ENCODE measurements around the gene ZDHHC13. TPM values are rescaled to one million over a fixed set of nuclear protein-coding genes. Genes with fewer than 3 reads are reported as not detected.

Gene ZDHHC13
- polyA plus RNA-seq, 1 of the 3 experiments (the other 2 are of a cell fraction), result 8.2 TPM

DNA sequence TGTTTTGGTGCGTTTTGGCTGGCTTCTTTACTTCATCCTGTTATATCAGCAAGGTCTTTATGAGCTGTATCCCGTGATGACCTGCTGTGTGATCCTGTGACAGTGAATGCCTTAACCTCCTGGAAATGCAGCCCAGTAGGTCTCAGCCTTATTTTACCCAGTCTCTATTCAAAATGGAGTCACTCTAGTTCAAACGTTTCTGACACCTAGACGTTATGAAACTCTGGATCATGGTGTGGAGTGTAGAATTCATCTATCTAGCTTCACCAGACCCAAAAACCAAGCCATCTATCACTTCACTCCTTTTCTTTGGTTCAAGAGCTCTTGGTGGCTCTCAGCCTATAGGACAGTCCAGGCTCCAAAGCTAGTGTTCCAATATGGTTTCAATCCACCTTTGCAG lies 28.2 kb upstream of the ZDHHC13 start:
- Histone ChIP-seq H3K4me3 (ENCODE audit: low read depth in 2 of 2, low read length in 1 of 2) (no peak overlapping the region), H3K9me2 (no peaks in the 10 kb centered on the region), H3K9me3 (no peaks in the 10 kb centered on the region), H3K27ac (ENCODE audit: low read depth in 2 of 2, low read length in 1 of 2) (no peak overlapping the region), H3F3A (replicated peaks; ENCODE audit: insufficient read depth) (no peaks in the 10 kb centered on the region), H3K4me1 (ENCODE audit: control insufficient read depth in 1 of 2, insufficient read depth in 2 of 2, low read depth in 1 of 2, low read length in 1 of 2) (no peaks in the 10 kb centered on the region), H3K36me3 (replicated peaks in 1 of 2; ENCODE audit: control insufficient read depth in 1 of 2, insufficient read depth in 2 of 2, low read length in 1 of 2) (no peaks in the 10 kb centered on the region), H3K4me2 (no peak overlapping the region), H3K9ac (no peak overlapping the region), H3K79me2 (ENCODE audit: insufficient read depth) (no peaks in the 10 kb centered on the region), H4K20me1 (ENCODE audit: insufficient read depth) (no peaks in the 10 kb centered on the region), H3K27me3 (ENCODE audit: insufficient read depth) (no peaks in the 10 kb centered on the region), H2AFZ (ENCODE audit: low read depth) (no peak overlapping the region)
- no peak for DNase-seq
- ChIA-PET CTCF (interaction anchor here (0.6 to 4.8 kb wide), 3 partner anchors 12 to 155 kb away, joined by 3 to 35 read pairs (median 6); no protein-coding TSS in a partner anchor), POLR2A (no interaction called here)
- TF ChIP-seq POLR2AphosphoS5 (IDR thresholded peaks at IDR 0.05; ENCODE audit: low read depth, low read length), result no peak
- no peak for TF ChIP-seq JUND (IDR thresholded peaks at IDR 0.05)
- no peak for TF ChIP-seq EZH2phosphoT487 (IDR thresholded peaks at IDR 0.05; ENCODE audit: borderline replicate concordance, low read depth)
- TF ChIP-seq, protein P1, sequence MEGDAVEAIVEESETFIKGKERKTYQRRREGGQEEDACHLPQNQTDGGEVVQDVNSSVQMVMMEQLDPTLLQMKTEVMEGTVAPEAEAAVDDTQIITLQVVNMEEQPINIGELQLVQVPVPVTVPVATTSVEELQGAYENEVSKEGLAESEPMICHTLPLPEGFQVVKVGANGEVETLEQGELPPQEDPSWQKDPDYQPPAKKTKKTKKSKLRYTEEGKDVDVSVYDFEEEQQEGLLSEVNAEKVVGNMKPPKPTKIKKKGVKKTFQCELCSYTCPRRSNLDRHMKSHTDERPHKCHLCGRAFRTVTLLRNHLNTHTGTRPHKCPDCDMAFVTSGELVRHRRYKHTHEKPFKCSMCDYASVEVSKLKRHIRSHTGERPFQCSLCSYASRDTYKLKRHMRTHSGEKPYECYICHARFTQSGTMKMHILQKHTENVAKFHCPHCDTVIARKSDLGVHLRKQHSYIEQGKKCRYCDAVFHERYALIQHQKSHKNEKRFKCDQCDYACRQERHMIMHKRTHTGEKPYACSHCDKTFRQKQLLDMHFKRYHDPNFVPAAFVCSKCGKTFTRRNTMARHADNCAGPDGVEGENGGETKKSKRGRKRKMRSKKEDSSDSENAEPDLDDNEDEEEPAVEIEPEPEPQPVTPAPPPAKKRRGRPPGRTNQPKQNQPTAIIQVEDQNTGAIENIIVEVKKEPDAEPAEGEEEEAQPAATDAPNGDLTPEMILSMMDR (IDR thresholded peaks at IDR 0.05), result no peak
- no peak for TF ChIP-seq RXRA (IDR thresholded peaks at IDR 0.05; ENCODE audit: borderline replicate concordance, low read depth)
- TF ChIP-seq USF2 (IDR thresholded peaks at IDR 0.05; ENCODE audit: borderline replicate concordance, low read depth, low read length), result no peak
- TF ChIP-seq FOXJ3 (CRISPR knock-in tag; IDR thresholded peaks at IDR 0.05), result no peak
- no peak for TF ChIP-seq FOXM1 (IDR thresholded peaks at IDR 0.05; ENCODE audit: low read depth)
- no peak for TF ChIP-seq NFIC (IDR thresholded peaks at IDR 0.05; ENCODE audit: borderline replicate concordance)
- no peak for TF ChIP-seq MEF2A (IDR thresholded peaks at IDR 0.05; ENCODE audit: borderline replicate concordance, low read depth)
- no peak for TF ChIP-seq MXI1 (IDR thresholded peaks at IDR 0.05; ENCODE audit: low read depth, low read length)
- TF ChIP-seq RAD21 (IDR thresholded peaks at IDR 0.05; ENCODE audit: low read length), result no peak
- TF ChIP-seq, protein P2, sequence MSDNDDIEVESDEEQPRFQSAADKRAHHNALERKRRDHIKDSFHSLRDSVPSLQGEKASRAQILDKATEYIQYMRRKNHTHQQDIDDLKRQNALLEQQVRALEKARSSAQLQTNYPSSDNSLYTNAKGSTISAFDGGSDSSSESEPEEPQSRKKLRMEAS (IDR thresholded peaks at IDR 0.05; ENCODE audit: low read depth), result no peak
- no peak for TF ChIP-seq RCOR1 (IDR thresholded peaks at IDR 0.05; ENCODE audit: low read length)
- no peak for TF ChIP-seq GABPA (IDR thresholded peaks at IDR 0.05; ENCODE audit: low read depth)
- no peak for TF ChIP-seq NRF1 (IDR thresholded peaks at IDR 0.05; ENCODE audit: low read depth, low read length)
- TF ChIP-seq, protein P3, sequence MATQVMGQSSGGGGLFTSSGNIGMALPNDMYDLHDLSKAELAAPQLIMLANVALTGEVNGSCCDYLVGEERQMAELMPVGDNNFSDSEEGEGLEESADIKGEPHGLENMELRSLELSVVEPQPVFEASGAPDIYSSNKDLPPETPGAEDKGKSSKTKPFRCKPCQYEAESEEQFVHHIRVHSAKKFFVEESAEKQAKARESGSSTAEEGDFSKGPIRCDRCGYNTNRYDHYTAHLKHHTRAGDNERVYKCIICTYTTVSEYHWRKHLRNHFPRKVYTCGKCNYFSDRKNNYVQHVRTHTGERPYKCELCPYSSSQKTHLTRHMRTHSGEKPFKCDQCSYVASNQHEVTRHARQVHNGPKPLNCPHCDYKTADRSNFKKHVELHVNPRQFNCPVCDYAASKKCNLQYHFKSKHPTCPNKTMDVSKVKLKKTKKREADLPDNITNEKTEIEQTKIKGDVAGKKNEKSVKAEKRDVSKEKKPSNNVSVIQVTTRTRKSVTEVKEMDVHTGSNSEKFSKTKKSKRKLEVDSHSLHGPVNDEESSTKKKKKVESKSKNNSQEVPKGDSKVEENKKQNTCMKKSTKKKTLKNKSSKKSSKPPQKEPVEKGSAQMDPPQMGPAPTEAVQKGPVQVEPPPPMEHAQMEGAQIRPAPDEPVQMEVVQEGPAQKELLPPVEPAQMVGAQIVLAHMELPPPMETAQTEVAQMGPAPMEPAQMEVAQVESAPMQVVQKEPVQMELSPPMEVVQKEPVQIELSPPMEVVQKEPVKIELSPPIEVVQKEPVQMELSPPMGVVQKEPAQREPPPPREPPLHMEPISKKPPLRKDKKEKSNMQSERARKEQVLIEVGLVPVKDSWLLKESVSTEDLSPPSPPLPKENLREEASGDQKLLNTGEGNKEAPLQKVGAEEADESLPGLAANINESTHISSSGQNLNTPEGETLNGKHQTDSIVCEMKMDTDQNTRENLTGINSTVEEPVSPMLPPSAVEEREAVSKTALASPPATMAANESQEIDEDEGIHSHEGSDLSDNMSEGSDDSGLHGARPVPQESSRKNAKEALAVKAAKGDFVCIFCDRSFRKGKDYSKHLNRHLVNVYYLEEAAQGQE (IDR thresholded peaks at IDR 0.05; ENCODE audit: low read depth, low read length), result no peak
- WGBS (ENCODE audit: low lambda C conversion rate), result 11% methylated on average over 4 of the region's 4 CpGs
